Measurements from ENCODE around the gene ATG16L2.

DNA sequence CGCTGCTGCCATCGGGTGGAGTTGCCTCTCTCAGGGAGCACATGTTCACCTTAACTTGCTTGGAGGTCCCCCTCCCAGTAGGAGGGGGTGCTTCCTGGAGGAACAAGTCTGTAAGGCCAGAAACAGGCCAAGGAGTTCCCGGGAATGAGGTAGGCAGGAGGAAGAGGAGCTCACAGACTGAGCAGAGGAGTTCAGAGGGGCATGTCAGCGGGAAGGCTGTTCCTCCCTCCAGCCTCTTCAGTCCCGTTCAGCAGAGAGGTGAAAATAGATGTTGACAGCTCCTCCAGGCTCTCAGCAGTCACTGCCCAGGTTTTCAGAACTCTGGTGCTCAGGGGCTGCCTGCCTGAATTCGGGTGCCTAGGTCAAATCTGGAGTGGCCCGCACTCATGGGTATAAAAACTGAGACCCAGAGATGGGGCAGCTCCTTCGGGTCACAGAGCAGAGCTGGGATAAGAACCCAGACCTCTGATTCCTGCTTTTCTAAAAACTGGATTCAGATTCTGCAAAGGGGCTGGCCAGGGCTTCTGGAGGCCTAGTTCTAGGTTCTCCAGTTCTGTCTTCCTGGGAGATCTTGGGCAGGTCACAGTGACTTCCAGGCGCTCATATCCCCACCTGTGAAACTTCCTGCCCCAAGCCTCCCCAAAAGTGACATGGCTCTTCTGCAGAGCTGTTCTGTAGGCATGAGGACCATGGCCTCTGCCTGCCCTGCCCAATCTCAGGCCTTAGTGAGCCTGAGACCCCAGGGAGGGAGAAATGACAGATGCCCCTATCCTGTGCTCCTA, 18.3 kb downstream of the ATG16L2 start:
- TF ChIP-seq, protein P1, sequence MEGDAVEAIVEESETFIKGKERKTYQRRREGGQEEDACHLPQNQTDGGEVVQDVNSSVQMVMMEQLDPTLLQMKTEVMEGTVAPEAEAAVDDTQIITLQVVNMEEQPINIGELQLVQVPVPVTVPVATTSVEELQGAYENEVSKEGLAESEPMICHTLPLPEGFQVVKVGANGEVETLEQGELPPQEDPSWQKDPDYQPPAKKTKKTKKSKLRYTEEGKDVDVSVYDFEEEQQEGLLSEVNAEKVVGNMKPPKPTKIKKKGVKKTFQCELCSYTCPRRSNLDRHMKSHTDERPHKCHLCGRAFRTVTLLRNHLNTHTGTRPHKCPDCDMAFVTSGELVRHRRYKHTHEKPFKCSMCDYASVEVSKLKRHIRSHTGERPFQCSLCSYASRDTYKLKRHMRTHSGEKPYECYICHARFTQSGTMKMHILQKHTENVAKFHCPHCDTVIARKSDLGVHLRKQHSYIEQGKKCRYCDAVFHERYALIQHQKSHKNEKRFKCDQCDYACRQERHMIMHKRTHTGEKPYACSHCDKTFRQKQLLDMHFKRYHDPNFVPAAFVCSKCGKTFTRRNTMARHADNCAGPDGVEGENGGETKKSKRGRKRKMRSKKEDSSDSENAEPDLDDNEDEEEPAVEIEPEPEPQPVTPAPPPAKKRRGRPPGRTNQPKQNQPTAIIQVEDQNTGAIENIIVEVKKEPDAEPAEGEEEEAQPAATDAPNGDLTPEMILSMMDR (IDR thresholded peaks at IDR 0.05): no peak
- TF ChIP-seq POLR2A (IDR thresholded peaks at IDR 0.05): no peak

Data from esophagus squamous epithelium (tissue), 4 donors.